DMS 273 treated with DMSO at 0.1 percent for 48 hours (cell line): ENCODE measurements around the gene FBXL13.
A peak's percentile ranks its signal among the peaks of the same experiment; 100 is the strongest.
"Not testable (repeated sequence)": the region's sequence is repeated elsewhere in the genome, so short reads cannot be mapped to it uniquely, and the experiment has no call there.

Experiments used
- DNase-seq: peaks from one replicate; lab custom pipeline; 2025; lab: John Stamatoyannopoulos, UW

Gene FBXL13

DNA sequence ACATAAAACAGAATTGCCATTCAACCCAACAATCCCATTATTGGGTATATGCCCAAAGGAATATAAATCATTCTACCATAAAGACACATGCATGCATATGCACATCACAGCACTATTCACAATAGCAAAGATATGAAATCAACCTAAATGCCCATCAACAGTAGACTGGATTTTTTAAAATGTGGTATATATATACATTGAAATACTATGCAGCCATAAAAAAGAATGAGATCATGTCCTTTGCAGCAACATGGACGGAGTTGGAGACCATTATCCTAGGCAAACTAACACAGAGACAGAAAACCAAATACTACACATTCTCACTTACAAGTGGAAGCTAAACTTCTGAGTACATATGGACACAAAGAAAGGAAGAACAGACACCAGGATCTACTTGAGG, 51.0 kb downstream of the FBXL13 start:
- not testable (repeated sequence) for DNase-seq

DNA sequence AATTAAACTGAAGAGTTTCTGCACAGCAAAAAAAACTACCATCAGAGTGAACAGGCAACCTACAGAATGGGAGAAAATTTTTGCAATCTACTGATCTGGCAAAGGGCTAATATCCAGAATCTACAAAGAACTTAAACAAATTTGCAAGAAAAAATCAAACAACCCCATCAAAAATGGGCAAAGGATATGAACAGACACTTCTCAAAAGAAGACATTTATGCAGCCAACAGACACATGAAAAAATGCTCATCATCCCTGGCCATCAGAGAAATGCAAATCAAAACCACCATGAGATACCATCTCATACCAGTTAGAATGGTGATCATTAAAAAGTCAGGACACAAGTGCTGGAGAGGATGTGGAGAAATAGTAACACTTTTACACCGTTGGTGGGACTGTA, 53.1 kb downstream of the FBXL13 start:
- not testable (repeated sequence) for DNase-seq

DNA sequence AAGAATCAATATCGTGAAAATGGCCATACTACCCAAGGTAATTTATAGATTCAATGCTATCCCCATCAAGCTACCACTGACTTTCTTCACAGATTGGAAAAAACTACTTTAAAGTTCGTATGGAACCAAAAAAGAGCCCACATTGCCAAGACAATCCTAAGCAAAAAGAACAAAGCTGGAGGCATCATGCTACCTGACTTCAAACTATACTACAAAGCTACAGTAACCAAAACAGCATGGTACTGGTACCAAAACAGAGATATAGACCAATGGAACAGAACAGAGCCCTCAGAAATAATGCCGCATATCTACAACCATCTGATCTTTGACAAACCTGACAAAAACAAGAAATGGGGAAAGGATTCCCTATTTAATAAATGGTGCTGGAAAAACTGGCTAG, 53.7 kb downstream of the FBXL13 start:
- not testable (repeated sequence) for DNase-seq

DNA sequence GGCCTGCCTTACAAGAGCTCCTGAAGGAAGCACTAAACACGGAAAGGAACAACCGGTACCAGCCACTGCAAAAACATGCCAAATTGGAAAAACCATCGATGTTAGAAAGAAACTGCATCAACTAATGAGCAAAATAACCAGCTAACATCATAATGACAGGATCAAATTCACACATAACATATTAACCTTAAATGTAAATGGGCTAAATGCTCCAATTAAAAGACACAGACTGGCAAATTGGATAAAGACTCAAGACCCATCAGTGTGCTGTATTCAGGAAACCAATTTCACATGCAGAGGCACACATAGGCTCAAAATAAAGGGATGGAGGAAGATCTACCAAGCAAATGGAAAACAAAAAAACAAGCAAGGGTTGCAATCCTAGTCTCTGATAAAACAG, 56.3 kb downstream of the FBXL13 start:
- DNase-seq, result not testable (repeated sequence)

DNA sequence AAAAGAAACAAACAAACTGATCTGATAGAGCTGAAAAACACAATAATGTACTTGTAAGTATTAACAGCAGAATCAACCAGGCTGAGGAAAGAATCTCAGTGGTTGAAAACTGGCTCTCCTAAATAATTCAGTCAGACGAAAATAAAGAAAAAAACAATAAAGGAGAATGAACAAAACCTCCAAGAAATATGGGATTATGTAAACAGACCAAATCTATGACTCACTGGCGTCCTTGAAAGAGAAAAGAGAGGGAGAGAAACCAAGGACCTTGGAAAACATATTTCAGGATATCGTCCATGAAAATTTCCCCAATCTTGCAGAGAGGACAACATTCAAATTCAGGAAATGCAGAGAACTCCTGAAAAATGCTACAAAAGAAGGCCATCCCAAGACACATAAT, 62.9 kb downstream of the FBXL13 start:
- no peak for DNase-seq

DNA sequence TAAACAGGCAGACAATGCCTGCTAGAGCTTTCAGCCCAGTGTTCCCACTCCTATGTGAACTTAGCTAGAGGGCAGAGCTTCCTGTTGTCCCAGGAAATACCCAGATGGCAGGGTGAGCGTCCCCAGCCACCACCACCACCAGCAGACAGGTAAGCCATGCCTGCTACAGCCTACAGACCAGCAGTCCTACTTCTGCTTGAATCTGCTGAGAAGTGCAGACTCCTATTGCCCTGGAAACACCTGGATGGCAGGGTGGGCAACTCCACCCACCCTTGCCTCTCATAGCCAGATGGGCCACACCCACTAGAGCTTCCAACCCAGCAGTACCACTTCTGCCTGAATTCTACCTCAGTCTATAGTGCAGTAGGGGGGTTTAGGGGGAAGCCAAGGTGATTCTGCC, 64.4 kb downstream of the FBXL13 start:
- no peak for DNase-seq

DNA sequence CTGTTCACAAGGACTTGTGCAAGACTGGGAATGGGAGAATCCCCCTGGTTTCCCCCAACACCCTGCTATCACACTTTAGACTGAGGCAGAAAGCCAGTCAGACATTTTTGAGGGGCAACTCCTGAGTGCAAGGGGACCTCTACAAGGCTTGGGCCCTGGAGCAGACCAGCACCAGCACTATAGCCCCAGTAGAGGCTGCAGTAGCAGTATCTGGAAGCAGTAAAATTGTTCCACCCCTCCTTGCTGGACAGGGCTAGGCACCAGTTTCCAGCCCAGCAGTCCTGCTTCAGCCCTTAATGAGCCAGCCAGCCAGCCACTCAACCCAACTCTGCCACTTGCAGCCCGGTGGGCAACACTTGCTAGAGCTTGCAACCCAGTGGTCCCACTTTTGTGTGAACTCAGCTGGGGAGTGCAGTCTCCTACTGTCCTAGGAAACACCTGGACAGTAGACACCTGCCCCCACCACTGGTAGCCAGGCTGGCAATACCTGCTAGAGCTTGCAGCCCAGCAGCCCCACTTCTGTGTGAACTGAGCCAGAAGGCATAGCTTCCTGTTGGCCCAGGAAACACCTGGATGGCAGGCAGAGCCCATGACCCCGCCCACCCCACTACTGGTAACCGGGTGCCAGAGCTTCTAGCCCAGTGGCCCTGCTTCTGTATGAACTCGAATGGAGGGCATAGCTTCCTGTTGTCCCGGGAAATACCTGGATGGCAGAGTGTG, 65.0 kb downstream of the FBXL13 start:
- DNase-seq, result no peak

DNA sequence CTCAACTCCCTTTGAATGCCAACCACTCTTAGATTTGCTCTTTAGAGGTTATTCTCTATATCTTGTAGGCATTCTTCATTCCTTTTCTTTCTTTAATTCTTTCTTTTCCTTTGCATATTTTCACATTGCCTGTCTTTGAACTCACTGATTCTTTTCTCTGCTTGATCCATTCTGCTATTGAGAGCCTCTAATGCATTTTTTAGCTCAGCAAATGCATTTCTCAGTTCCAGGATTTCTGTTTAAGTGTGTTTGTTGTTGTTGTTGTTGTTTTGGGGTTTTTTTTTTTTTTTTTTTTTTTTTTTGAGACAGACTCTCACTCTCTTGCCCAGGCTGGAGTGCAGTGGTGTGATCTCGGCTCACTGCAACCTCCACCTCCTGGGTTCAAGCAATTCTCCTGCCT, 71.6 kb downstream of the FBXL13 start:
- DNase-seq, result no peak

DNA sequence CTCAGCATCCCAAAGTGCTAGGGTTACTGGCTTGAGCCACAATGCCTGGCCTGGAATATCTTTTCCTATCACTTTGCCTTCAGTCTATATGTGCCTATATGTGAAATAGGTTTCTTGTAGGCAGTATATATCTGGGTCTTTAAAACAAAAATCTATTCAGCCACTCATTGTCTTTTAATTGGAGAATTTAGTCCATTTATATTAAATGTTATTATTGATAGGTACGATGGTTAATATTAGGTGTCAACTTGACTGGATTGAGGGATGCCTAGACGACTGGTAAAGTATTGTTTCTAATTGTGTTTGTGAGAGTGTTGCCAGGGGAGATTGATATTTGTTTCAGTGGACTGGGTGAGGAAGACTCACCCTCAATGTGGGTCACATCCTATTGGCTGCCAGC, 73.4 kb downstream of the FBXL13 start:
- no peak for DNase-seq

DNA sequence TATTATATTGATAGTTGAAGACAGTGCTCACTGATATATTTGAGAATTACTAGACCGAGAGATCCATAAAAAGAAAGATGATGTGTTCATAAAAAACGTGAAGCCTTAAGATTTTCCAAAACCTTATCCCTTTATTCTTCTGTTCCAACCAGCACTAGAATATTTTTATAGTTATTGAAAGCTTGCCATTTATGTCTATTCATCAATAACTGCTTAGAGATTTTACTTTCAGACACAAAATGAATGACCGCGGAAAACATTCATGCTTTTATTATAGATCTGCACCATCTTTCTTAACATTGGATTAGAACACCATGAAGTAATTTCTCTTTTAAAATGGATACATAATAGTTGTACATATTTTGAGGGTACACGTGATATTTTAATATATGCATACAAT, 77.6 kb downstream of the FBXL13 start:
- no peak for DNase-seq

DNA sequence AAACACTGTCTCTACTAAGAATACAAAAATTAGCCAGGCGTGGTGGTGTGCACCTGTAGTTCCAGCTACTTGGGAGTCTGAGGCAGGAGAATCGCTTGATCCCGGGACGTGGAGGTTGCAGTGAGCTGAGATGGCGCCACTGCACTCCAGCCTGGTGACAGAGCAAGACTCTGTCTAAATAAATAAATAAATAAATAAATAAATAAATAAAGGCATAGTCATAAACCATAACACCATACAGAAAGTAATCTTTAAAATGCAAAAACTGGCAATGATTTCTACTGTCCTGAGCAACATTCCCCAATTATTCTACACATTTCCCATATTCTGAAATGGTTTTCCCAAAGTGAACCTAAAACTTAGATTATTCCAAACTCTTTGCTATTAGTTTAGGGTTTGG, 79.0 kb downstream of the FBXL13 start:
- DNase-seq, result not testable (repeated sequence)

DNA sequence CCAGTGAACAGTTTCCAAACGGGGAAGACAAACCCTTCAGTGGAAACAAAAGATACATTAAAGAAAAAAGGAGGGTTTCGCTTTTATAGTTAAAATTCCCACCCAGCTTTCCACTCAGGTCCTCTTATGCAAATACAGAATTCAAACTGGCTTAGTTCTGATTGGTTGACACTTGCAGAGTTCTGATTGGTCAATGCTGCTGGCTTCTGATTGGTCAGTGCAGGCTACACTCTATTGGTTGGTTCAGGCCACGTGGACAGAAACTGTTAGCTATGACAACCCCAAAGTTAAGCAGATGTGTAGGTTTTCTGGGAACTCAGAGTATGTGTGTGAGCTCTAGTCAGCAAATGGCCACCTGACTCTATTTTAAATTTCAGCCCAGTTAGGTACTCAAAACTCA, 80.0 kb downstream of the FBXL13 start:
- no peak for DNase-seq

DNA sequence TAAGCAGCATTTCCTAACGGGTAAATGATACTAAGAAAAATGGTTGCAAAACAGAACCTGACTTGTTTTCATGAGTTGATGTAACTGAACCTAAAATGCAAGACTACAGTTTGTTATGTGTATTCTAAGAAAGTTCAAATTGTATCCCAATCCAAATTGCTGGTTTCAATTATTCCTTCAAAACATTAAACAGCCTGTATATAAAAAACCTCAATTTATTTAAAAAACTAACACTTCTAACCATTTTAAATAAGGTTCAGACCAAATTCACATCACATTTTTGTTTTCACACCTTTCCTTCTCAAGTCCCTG, 80.9 kb downstream of the FBXL13 start:
- no peak for DNase-seq

DNA sequence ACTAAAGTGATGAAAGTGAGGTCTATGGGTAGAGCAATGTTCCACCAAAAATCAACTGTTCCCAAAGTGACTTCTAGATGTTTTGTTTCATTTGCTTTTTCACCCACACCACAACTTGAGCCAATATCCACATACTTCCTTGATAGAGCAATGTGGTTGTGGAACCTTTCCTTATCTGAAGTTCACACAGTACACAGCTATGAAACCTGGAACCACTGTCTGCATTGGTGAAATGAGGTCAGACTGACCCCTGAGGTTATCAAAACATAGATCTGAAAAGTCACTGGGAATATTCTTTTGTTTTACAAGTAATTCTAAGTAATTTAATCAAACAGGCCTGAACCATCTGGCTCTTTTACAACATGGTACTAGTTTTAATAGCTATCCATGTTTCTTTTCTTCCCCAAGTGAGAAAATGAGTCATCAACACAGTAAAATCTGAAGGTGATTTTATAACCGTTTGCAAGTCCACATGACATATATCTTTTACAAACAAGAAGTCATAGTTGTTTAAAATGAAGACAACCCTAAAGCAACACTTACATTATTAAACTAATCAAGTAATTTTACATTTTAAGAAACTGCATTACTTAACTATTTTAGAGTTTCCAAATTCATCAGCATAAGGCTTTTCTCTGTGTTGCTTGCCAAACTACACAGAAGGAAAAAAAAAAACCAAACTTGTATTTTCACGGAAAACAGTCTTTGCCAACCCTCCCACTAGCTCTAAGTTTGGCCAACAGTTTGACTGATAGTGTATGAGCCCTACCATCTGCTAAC, 81.5 kb downstream of the FBXL13 start:
- DNase-seq, result peak; percentile 84

DNA sequence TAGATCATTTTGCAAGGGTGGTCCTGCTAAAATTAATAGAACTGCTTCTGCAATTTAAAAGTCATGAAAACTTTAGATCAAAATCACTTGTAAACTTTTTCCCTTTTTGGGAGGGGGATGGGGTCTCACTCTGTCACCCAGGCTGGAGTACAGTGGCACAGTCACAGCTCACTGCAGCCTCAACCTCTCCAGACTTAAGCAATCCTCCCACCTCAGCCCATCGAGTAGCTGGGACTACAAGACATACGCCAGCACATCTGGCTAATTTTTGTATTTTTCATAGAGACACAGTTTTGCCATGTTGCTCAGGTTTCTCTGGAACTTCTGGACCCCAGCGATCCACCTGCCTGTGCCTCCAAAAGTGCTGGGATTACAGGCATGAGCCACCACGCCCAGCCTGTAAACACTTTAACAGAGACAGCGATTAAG, 82.1 kb downstream of the FBXL13 start:
- DNase-seq, result no peak

DNA sequence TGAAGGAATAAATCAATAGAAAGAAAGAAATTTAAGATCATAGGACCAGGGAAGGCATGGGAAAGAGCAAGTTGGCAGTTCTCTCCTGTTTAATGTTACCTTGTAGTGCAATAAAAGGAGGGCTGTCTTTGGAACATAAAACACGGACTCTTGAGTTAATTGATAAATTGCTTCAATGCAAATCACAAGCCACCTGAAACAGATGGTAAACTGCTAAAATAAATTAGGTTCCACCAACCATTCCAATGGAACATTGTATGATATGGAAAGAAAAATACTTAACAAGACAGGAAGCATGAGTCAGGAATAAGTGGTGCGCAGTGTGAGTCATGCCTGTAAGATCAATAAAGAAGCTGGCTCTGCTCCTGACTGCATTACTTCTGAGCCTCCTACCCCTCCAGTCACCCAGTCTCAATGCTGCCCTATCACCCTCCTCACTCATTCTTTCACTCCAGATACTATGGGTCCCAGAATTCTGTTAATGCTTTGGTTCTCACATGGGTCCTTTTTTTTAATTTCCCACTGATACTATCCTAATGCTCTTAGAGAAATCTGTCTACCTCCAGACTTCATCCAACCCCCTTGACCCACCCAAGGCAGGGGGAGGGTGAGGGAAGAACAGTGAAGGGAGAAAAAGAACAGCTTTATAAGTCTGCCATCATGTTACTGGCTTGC, 82.9 kb downstream of the FBXL13 start:
- peak; percentile 57 for DNase-seq

DNA sequence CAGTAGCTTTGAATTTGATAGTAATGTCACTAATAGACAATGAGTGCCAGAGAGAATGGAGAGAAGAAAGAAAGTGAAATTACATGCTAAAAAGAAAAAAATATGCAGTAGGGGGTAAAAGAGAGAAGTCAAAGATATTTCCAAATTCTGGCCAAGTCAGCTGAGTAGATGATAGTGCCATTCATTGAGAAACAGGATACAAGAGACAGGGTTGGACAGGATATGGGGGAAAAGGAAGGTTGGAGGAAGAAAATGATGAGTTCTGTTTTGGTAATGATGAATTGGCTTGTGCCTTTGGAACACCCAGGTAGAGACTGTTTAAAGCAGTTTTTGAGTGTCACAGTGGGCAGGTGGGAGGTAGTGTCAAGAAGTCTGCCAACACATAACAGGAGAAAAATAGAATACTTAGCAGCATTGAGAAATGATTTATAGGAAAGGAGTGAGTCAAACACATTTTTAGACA, 83.5 kb downstream of the FBXL13 start:
- DNase-seq, result no peak

DNA sequence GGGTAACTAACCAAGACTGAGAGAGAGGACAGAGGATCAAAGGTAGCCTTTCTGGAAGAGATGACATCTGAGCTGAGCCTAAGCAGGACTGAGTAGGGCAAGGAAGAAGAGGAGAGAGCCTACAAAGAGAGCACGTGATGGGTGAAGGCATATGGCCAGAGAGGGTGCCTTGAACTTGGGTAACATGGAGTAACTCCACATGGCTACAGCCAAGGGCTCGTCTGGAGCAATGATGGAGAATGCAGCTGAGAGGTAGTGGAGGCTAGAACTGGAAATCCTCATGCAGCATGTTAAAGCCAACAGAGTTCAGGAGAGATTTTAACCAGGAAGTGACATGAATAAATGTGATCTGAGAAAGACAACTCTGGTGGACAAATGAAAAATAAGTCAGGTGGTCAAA, 84.0 kb downstream of the FBXL13 start:
- DNase-seq, result no peak

DNA sequence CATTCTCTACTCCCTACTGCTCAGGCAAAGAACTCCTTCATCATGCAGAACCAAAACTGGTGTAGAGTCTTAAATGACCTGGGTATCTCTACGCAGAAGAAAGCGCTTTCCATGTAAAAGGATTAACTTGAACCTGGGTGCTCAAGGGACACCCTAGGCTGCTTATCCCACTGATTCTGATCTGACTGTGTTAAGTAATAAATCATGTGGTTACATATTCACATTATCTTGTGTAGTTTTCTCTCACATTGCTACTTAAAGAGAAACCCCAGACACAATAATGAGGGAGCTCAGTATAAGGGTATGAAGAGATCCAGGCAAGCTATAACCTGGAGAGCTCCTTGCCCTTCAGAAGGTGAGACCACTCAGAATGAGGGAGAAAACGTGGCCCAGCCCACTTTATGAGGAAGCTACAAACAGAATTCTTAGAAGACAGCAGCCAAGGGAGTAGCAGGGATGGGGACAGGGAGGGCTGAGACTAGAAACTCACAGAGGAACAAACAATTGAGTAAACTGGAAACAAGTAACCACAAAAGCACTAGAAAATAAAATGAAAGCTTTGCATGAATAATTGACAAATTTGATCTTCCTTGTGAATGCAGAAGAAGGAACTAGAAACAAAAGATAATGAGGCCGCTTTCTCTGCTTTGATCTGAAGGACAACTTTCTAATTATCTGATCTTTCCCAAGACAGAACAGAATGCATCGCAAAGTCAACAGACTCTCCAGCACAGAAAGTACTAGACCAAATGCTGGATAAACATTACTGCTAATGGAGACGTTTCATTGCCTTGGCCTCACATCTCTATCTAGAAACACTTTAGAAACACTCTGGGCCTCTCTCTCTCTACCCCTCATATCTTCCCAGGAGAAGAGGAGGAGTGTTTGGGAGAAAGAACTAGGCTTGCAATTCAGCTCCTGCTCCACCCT, 85.7 kb downstream of the FBXL13 start:
- no peak for DNase-seq

DNA sequence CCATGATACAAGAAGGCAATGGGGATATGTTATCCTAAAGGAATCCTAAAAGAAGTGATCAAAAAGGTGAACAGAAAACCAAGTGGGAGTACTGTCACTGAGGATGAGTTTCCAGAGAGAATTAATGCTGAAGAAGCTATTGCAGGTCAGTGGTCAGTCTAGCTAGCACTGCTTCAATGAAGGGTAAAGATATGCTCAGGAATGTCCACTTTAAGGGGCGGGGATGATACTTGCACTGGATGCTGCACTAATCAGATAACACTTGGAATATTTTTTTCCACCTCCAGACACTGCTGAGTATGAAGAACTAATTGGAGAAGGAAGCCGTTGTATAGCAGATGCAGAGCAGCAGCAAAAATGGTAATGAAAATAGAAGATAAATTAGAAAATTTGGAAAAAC, 86.5 kb downstream of the FBXL13 start:
- no peak for DNase-seq

DNA sequence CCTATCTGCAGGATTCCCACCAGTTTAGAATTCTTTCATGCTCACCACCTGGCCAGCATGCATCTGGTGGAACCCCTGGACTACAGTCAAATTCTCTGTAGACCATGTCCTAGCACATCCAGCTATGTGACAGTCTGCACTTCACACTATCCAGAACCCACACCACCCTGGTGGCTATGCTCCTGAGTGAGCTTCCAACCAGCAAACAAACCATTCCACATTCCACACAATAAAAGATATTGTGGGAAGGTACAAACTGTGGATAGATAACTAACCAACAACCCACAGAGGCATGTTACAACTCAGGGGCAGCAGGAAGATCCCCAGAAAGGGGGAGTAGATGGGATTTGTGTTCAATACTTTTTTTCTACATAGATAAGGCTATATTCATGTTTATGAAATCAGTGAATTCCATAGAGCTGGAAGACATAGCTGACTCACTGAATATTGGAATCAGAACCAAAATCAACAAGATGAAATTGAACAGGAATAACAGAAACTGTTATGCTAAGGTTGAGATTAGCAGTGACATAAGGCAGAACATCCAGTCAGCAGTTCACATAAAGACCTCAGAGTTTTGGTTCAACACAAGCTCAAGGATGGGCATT, 89.3 kb downstream of the FBXL13 start:
- no peak for DNase-seq

DNA sequence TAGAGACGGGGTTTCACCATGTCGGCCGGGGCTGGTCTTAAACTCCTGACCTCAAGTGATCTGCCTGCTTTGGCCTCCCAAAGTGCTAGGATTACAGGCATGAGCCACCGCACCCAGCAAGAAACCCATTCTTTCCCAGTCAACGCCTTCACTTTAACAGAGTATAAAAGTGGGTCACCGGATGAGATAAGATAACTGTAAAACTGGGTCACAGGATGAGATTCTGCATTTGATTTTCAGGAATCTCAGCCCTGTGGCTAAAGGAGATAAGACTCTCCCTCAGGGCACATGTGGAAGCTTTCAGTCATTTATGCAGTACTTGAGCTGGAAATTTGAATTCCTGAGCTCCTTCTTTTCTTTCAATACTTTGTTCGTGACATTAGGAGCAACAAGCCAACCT, 91.0 kb downstream of the FBXL13 start:
- no peak for DNase-seq
